Measurements from ENCODE around the gene IER5.
A peak's percentile ranks its signal among the peaks of the same experiment; 100 is the strongest.
"Not testable (repeated sequence)": the region's sequence is repeated elsewhere in the genome, so short reads cannot be mapped to it uniquely, and the experiment has no call there.

Gene IER5

DNA sequence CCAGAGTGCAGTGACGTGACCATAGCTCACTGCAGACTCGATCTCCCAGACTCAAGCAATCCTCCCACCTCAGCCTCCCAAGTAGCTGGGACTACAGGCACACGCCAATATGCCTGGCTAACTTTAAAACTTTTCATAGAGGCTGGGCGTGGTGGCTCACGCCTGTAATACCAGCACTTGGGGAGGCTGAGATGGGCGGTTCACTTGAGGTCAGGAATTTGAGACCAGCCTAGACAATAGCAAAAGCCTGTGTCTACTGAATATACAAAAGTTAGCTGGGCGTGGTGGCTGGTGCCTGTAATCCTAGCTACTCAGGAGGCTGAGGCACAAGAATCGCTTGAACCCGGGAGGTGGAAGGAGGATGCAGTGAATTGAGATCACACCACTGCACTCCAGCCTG, 27.5 kb downstream of the IER5 start:
- not testable (repeated sequence) for DNase-seq

DNA sequence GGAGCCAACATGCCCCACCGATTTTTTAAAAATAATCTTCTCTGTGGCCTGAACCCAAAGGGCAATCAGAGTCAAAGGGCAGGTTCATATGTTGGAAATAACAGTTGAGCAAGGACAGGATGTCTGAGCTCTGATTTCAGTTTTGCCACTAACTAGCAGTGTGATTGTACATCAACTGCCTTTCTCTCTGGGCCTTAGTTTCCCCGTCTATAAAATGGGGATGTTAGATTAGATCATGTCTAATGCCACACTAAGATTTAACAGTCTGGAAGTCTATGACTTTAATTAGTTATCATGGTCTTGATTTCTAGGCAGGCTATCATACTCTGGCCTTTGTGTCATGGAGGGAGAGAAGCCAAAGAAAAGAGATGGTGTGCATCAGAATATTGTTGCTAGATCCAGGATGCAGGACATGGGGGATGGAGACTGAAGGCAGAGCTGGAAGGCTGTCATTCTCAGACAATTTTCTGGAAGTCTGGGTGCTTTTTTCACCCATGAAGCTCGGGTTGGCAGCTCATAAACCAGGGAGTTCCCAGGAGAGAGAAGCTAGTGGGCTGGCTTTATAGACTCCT, 28.4 kb downstream of the IER5 start:
- DNase-seq, result no peak

DNA sequence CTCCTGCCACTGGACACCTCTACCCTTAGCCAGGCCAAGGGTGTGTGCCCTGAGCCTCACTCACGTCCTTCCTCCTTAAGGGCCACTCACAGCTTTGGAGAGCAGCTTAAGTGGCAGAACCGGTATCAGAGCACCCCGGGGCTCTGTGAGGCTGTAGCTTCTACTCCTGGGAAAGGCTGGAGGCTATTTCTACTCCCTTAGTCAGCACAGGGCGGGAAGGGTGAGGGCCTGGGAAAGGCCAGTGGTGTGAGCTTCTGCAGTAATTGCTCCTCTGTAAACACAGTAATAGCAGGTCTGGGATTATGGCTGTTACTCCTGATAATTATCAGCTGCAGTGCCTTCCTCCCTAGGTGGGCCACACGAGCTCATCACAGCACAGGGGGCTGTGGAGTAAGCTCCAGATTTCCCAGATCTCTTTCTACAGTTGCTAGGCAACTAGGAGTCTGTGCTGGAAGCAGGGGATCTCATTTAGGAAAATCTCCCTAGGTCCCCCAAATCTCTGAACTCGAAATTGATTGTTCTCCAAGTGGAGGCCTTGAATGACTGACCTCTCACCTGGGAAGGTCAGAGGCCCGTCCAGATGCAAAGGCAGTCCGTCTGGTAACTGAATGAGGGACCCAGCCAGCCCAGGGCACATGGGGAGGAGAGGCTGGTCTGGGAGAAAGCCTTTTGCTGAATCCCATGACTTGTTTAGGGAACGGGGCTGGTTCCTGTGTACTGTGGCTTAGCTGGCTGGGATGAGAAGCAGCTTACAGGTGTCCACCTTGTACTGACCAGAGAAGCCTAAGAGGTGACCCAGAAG, 29.3 kb downstream of the IER5 start:
- no peak for DNase-seq

DNA sequence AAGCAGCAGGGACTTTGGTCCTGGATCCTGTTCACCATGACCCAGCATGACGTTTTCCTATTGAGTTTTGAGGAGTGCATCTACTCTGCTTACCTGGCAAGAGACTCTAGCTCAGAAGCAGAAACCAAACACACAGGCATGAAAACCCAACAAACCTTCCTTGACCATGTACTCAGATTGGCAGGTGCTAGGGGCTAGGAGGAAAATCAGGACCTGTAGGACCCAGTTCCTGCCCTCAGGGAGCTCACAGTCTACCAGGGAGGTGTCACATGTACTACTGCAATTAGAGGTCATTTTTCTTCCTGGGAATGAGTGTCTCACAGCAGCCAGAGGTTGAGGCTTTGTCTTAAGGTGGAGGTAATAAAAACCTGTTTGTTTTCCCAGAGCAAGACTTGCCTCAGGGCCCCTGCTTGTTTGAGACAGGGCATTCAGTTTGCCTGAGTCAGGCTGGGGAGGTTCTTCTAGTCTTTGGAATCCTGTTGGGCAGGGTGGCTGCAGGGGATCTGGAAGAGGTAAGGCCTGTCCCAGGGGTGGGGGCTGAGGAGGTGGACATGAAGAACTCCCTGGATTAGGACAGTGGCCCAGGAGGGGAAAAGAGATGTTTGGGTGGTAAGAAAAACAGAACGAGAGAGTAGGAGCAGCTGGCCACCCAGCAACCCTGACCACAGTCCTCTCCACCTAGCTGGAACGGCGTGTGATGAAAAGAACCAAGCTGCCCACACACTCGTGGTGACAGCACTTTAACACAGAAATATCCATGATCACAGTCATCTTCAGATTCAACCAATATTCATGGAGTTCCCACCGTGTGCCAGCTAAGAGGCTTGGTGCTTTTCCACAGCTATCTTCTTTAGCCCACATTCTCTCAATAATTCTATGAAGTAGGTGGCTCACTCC, 30.8 kb downstream of the IER5 start:
- no peak for DNase-seq

DNA sequence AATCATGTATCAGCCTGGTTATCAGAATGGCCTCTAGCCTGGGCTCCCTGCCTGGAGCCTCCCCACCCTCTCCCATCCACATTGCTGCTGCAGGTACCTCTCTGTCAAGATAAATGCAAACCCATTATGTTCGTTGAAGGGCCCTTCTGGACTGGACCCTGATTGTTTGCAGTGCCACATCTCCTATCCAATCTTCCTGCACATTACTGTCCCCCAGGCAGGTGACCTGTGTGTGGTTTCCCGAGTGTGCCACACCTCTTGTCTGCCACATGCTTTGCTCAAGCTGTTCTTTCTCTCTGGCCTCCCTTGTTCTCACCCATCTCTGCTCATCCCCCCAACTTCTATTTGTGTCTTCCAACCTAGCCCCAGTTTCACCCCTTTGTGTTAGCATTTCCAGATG, 32.4 kb downstream of the IER5 start:
- DNase-seq, result no peak

DNA sequence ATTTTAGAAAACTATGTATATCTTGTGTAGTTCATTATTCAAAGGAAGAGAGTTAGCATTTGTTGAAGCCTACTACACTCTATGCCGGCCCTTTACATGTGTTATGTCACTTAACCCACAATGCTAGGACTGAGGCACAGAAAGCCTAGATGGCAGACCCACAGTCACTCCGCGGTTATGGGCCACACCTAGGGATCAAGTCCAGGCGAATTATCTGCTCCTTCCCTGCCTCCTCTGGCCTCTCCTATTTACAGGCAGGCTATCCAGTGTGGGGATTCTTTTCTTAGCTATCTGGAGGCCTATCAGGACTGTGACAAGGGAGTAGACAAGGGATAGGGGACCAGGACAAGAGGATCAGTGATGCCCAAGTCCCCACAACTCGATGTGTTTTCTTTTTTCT, 33.0 kb downstream of the IER5 start:
- no peak for DNase-seq

DNA sequence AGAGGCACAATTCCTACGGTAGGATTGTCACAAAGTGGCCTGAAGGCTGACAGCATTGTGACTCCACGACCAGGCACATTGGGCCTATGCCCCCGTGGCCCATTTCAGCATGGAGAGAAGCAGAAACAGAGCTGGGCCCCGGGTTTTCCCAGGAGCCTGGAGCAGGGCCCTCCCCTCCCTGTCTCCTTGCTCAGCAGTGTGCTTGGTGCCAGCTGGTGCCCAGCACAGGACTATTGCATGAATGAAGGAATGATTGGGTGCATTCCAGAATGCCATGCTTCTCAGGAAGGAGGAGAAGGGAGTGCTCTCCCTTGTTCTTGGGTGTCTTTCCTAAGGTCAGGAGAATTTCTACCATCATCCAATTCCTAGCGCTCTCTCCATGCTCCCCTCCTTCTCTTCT, 33.7 kb downstream of the IER5 start:
- DNase-seq, result no peak

DNA sequence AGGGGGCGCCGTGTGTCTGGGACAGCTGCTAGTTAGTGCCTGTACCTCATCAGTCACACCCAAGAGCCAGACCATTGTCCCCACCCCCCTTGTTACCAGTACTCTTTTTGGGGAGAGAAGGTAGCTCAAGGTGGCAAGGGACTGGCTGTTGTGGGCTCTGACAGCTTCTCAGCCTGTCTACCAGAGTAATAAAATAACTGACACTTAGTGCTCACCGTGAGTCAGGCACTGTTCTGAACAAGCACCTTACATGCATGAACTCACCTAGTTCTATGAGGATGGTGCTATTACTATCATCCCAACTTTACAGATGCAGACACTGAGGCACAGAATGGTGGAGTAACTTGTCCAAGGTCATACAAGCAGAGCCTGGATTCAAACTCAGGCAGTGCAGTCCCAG, 34.7 kb downstream of the IER5 start:
- DNase-seq, result no peak

DNA sequence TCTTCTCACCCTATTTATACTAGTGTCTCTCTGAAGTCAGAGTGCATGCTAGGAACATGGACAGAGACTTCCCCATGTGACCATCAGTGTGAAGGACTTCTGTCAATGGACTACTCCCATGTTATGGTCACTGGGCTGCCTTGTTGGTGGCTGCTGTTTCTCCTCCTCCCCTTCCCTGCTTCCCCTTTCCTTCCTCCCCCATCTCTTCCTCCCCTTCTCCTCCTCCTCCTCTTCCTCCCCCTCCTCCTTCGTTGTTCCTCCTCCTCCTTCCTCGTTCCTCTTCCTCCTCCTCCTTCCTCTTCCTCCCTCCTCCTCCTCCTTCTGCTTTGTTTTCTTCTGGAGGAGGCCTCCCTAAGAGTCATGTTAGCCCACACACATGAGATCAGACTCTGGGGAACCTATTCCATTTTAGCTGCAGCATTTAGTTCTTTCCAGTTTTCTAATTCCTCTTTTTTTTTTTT, 35.8 kb downstream of the IER5 start:
- no peak for DNase-seq

DNA sequence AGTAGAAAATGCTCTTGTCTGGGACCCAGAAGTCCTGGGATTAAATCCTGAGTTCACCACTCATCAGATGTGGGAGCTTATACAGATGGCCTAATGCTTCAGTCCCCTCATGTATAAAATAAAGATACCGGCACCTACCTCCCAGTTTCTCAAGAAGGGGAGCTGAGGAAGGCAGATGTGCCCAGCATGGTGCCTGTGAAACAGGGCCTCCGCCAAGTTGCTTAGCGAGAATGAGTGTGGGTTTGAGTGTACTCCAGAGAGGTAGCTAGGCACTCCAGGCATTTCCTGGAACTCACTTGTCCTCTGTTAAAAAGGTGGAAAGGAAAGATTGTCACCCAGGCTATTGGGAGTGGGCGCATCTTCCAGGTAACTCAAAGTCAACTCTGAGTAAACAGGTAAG, 37.8 kb downstream of the IER5 start:
- no peak for DNase-seq

DNA sequence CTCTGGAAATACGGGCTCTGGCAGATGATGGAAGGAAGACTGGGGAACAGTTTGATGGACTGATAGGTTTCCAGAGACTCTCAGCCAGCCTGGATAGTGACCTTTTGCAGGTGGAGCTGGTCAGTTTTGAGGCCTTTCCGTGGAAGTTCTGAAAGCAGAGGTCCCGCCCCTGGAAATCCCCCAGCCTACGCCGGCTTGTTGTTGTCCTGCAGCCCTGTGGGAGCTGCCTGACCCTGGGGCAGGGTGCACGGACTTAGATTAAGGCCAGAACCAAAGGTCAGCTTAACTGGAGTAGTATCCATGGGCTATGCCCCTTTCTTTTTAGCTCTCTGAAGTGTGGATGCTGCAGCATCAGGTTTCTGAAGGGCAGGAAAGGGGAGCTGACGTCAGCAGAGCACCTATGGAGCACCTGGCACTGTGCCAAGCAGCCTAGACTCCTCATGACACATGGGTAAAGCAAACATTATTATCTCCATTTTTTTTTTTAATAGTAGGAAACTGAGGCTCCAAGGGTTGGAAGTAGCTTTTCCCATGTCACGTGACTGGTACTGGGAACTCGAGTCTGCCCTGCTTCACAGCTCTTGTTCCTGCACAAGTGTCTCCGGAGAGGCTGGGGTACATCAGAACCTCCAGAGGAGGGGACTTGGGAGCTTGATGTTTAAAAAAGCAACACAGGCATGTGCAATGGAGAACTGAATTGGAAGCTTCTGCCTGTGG, 38.5 kb downstream of the IER5 start:
- DNase-seq, result peak; percentile 50

DNA sequence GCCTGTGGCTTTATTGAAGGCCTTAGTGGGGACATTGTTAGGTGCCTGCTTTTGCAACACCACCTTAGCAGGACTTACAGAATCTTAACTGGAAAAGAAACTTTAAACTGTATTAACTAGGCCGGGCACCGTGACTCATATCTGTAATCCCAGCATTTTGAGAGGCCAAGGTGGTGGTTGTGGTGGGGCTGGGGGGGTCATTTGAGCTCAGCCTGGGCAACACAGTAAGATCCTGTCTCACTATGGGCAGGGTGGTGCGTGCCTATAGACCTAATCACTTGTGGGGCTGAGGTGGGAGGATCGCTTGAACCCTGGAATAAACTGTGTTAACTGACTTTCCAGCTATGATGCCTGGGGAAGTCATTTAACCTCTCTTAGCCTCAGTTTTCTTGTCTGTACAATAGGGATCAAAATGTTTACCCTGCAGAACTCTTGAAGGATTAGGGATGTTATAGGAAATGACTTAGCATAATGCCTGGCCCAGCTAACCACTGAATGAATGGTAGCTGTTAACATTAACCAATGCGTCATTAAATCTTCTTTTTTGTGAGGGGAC, 39.5 kb downstream of the IER5 start:
- no peak for DNase-seq

DNA sequence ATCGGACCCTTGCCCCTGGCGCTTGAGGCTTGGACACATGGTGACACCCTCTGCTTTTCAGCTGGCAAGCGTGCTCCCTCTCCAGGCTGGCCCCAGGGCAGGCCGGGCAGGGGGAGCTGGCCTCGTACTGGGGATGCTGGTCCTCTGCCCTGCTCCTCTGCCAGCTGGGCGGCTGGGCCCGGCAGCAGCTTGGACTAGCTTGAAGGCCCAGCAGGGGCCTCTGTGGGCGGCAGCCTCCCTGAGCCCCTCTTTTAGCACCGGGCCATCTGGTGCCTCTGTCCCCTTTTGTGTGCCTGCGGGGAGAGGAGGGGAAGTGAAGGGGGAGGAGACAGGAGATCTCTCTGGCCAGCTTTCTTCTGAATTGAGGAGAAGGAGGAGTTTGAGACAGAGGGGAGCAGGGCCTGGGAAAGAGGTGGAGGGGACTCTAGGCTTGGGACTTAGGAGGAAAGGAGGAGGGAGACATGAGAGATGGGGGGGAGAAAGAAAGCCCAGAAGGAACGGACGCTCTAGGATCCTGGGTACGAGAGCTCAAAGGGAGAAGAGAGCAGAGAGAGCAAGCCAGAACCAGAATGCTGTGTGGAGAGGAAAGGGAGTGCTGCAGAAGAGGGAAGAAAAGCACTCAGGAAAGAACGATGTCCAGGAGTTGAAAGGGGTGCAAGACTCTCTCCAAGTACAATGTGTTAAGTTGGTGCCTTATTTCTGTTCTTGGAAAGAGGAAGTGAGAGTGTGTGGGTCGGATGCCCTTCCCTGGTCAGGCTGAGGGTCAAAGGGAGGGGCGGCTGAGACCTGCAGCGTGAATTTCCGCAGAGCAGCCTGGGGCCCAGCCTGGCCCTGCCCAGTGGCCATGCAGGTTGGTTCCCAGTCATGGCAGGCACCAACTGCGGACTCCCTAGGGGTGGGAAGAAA, 40.3 kb downstream of the IER5 start:
- no peak for DNase-seq

DNA sequence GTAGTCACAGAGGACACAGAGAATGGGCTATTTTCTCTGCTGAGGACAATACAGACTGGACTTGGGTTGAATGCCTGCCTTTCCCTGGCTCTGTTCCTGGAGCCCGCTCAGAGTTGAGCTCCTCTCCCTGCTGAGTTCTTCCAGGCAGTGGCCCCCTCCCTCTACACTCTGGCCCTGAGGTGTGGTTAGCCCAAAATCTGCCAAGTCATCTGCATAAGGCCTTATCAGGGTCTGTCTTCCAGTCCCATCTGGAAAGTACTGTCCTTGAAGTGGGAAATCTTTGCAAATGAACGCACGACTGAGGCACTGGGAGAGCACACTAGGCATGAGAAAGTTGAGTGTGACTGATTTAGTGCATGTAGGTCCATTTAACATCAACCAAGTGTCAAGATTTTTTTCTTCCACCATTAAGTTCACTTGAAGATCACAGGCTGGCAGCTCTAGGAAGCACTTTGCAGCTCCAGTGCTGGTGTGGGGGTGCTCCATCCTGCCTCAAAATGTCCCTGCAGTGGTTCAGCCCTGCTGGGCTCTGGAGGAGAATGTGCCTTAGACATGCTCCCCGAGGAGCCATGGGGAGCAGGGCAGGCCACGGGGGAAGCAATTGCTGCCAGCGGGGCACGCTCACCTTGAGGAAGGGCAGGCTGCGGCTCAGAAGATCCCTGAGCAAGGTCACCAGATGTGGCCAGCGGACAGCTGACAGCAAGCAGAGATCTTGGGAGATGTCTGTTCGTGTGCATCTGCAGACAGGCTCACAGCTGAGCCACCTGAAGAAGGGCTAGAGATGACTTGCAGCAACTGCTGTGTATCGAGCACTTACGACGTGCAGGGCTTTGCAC, 41.5 kb downstream of the IER5 start:
- DNase-seq, result no peak

DNA sequence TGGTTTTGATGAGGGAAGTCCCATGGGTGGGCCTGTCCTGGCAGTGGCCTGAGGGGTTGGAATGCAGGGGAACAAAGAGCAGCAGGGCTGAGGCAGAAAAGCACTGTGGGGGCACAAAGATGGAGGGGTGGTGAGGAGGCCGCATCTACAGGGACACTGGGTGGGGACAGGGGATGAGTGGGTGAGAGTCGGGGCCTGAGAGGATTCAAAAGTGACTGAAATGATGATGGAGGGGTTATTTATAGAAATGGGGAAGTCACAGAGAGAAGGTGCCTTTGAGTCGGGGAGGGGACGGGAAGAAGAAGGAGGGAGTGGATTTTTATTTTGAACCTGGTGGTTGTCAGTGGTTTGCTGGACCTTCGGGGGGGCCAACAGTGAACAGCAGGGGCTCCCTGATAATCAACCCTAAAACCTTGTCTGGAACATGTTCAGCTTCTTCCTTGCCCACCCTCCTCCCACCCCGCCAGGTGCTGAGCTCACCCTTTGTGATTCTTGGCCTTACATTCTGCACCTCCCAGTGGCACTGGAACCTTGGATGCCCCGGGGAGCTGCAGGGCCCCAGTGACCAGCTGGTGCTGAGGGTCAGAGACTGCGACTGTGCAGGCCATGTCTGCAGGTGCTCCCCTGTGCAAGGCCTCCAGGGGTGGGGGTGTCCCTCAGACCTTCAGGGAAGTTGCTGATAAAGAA, 42.9 kb downstream of the IER5 start:
- DNase-seq, result no peak

DNA sequence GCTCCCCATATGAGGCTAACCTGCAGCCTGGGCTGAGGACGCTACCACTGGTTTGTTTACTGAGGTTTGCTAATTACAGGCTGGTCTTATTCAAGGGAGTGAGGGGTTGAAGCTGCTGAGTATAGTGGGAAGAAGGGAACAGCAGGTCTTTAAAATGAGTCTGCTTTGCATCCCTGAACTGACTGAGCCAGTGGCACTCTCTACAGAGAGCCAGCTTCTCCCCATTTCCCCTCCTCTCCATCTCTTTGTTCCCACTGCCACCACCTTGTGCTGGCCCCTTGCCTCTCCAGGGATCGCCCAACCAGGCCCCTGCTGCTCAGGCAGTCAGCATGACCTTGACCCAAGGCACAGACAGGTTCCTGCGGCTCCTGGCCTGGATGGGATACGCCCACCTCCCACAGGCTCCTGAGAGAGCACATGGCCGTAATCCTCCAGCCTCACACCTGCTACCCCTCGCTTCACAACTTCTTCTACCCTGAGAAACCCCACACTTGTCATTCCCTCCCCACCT, 45.0 kb downstream of the IER5 start:
- DNase-seq, result peak; percentile 90

DNA sequence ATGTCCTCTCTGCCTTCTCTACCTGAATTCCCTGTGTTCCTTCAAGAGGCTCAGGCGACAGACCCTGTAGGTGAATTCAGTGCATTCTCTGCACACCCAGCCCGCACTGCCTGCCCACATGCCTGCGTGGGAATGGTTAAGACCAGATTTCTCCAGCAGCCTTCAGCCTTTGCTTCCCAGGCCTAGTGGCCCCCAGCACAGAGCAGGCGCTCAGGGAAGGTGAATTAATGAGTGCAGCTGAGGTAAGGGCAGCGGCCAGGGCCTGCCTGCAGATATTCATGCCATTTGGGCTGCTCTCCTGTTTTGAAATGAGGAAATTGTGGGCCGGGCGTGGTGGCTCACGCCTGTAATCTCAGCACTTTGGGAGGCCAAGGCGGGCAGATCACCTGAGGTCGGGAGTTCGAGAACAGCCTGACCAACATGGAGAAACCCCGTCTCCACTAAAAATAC, 45.5 kb downstream of the IER5 start:
- no peak for DNase-seq

DNA sequence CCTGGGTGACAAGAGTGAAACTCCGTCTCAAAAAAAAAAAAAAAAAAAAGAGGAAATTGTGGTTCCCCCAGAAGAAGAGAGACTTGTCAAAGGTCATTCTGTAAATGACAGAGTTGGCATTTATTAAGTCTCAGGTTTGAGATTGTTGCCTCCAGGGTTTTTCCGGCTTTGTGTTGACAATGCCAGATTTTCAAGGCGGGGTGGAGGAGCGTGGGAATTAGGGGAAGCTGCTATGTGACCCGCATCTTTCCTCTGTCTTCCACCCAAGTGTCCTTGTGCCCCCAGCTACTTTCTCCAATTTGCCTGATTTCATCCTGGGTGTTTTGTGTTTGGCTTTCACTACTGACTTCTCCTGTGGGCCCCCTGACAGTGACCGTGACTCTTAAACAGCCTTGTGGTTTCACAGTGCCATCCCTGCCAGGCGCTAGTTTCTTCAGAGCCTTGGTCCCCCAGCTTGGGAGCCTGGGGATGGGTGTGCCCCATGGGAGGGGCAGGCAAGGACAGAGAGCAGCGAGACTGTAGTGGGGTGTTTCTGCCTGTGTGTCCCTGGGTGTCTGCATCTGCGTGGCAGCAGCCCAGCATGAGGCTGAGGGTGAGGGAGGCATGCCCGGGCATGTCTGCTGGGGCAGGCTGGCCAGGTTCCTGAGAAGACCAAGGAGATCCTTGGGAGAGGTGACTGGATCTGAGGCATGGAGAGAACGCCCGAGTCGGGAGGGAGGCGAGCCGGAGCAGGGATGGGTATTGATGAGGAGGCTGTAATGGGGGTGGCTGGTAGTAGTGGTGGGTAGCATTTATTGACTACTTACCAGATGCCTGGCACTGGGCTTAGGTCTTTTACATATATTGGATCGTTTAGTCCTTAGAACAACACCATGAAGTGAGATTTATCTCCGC, 46.3 kb downstream of the IER5 start:
- peak; percentile 83 for DNase-seq

DNA sequence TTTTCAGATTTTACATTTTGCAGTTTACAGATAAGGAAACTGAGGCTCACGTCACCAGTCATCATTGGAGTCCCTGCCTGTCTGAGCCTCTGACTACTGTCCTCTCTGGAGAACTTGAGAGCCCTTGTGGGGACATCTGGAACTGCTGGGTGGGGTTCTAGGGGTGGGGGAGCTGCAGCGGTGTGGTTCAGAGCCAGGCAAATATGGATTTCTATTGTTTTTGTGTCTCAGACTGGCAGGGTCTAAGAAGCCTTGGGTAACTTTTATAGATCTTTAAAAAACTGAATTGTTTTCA, 46.9 kb downstream of the IER5 start:
- peak; percentile 83 for DNase-seq

Data from NCI-H526 treated with DMSO at 0.1 percent for 48 hours (cell line).